Stimulated activated CD4-positive, alpha-beta T cell treated with anti-CD3 and anti-CD28 coated beads, Interleukin-12 subunit alpha, Interleukin-12 subunit beta, amount 100 ng/mL, for 48 hours (primary cell): Measurements from ENCODE around the gene HOXC5.
"Not testable (repeated sequence)": the region's sequence is repeated elsewhere in the genome, so short reads cannot be mapped to it uniquely, and the experiment has no call there.

ENCODE experiments used
- DNase-seq, 3 donors: peaks; one replicate each; pipeline ENCODE4 v3.0.0-alpha.2; 2020; ENCODE audit warnings: low read depth in 2 of 3, low spot score in 1 of 3

Gene HOXC5

GRCh38 chr12:54032086-54032619, 697 bp upstream of the HOXC5 start:
- no peak for DNase-seq

- no peak for DNase-seq
Observed at GRCh38 chr12:54033106-54033979, 493 bp downstream of the HOXC5 start.

DNA sequence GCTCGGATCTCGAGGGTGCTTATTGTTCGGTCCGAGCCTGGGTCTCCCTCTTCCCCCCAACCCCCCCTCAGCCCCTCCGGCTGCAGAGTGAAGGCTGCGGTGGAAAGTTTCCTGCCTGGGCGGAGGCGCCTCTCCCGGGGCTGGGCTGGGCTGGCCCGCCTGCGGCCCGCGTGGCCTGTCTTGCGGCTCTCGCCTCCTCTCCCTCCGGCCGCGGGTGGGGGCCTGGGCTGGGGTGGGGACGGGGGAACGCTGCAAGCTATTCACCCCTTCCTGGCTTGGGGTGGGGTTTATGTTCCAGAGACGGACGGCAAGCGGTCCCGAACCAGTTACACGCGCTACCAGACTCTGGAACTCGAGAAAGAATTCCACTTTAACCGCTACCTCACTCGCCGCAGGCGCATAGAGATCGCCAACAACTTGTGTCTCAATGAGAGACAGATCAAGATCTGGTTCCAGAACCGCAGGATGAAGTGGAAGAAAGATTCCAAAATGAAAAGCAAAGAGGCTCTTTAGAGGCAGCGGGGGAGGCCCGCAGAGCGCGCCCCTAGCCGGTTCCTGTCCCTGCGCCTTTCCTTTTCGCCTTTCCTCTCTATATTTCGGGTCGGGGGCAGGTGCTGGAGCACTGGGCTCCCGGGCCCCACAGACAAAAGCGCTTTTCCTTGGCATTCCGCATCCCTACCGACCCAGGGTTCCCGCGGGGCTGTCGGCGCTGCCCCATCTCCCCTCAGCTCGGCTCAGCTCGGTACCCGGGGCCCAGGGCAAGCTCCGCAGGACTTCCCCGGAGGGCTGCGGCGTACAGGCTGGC, 1.3 kb downstream of the HOXC5 start:
- no peak for DNase-seq

DNA sequence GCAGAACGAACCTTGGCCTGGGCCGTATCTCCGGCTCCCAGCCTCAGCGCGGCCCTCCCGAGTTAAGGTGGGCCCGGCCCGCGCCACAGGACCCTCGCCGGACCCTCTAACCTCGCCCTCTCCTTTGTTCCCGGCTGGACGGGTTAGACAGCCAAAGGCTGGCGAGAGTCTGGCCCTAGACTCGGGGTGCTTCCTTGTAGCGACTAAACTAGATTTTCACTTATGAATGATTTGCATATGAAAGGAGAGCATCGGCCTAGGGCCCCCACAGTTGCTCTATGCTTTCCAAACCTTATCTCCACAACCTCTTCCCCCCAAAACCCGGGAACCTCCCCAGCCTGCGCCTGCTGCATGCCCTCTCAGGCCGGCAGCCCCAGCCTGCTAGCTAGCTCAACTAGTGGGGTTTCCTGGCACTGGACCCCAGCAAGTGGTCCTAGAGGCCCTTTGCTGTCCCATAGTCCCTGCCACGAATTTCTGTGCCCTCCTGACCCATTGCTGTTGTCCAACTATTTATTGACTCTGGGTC, 2.0 kb downstream of the HOXC5 start:
- DNase-seq, result no peak

DNA sequence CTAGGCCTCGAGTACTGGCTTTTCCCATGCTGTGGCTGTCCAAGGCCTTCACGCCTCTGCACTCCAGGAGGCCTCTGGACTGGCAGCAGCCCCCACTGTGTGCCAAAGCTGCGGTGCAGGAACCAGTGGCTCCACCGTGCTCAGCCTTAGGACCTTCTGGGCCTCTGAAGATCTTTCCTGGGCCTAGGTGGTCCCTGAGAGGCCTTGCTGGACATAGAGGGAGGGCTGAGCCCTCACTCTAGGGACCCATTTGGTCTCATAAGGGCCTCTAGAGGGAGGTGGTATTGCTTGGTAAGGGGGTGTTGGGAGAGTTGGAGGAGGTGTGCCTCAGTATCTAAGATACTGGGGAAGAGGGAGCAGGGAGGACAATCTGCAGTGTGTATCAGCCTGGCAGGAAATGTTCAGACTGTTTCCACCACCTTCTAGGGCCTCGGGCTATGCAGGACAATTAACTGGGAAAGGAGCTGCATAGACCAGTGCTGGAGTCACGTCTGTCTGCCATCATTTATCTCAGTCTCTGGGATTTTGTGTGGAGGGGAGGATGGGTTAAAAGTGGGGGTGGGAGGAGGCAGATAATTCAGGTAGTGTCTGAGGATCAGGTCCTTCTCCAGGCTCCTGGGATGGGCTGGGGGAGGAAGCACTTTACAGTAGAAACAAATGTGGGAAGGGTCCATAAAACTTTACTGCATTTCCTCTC, 2.9 kb downstream of the HOXC5 start:
- no peak for DNase-seq

GRCh38 chr12:54036620-54037359, 3.9 kb downstream of the HOXC5 start:
- no peak for DNase-seq

DNA sequence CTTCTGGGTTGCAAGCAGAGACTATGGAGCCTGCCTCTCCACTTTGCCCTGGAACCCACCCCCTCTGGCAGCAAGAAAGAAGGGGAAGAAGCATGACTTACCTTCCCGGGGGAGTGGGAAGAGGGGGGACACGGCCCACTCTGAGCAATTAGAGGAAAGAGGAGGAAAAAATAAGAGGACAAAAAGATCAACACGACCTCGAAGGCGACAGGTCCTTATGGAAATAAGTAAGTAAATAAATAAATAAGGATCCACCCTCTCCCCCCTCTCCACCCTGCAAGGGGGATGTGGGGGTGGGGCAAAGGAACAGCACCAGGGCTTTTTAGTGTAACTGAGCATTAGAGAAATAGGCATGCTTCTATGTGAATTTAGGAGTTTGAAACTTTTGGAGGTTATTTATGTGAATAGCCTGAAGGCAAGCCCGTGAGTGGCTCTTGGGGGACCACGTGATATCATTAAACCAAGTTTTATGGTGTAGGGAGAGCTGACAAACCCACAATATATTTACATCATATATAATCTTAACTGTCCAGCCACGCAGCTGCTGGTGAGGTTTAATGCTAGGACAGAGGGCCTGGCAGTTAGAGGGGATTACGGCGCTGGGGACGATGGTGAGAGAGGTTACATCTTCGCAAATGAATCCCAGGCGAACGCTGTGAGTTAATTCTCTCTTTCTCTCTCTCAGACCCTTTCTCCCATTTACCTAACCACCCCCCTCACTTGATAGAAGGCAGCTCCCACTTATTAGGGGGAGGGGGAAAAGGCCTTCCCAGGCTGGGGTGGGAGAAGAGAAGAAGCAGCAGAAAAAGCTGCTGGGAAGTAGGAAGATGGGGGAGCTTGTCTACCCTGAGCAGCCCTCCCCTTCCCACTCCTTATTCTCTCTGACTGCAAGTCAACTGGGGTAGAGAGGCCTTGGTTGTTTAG, 4.8 kb downstream of the HOXC5 start:
- DNase-seq, result no peak

DNA sequence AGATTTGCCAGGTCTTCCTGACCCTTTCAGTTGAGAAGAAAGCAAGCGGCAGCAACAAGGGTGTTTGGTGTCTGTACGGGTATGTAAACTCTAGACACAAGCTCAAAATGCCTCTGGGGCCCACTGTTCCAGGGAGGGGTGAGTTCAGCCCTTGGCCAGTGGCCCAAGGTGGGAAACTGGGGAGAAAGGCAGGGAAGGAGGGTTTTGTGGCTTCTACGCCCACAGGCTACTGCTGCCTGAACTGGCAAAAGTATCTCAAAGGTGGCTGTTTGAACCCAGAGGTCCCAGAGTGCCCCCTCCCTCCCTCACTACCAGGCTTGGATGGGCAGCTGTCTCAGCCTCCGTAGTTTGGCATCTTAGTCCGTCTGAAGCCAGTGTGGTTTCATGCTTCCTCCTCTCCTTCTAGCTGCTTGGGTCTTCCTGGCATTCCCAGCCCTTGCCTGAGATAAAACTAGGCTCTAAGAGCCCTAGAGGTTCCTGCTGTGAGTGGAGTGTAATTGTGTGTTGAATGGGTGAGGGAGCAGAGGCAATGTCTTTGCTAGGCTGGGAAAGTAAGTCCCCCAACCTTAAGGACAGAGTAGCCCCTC, 5.5 kb downstream of the HOXC5 start:
- no peak for DNase-seq

DNA sequence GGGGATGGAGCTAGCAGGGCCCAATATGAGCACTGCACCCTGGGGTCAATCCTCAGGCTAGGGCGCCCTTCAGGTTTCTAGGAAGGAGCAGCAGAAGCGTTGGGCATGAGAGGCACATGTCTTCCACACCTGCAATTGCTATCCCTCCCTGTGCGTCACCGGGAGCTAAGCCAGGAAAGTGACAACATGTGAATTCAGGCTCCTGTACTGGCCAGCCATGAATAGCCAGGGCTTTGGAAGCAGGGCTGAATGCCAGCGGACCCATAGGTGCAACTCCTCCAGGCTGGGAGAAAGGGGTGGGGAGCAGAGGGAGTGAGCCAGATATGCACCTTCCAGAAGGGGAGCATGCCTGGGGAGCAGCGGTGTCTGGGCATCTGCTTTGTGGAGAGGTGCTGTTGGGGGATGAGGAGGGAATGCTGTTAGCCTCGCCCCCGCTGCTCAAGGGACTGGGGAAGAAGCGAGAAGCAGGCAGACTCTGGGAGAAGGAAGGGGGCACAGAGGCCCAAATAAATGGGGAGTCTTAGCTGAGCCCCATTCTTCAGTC, 6.1 kb downstream of the HOXC5 start:
- no peak for DNase-seq

DNA sequence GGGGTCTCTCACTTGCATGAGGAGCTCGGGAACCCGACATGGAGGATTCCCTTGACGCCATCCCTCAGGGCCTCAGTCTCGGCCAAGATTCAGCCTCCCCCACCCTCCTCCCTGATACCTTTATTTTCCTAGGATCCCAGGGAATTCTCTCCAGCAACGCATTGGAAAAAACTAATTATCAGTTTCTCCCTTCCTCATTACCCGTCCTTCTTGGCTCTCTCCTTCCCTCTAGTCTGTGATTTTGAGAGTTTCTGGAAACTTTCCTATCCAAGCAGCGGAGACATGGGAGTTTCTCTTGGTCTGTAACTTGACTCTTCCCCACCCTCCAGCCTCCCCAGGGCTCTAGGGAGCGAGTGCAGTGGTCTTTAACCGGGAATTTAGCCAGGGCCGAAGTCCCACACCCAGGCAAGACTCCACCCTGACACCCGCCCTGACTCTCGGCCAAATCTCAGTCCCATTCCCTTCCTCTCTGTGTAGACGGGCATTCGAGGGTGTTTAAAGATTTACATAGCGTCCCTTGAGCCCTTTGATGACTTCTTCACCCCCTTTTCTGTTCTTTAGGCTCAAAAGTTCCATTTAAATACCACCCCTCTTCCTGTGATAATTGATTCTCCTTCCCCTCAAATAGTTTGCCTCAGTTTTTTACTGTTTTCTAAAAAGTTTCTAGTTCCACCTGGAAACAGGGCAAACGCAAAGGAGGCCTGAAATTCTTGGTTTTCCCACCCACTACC, 6.7 kb downstream of the HOXC5 start:
- no peak for DNase-seq

DNA sequence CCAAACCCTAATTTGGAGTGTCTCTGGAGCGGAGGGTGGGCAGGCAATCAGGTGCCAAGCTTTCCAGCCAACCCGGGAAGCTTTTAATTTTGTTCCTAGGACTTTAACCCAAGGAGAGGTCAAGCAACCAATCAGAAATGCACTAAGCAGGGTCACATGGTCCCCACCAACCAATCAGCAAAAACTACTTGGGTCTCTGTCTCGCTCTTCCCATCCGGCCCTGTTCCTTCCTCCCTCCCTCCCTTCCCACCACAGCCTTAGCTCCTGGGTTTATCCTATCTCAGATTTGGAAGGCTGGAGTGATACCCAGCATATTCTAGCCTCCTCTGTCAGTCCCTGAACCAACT, 7.3 kb downstream of the HOXC5 start:
- no peak for DNase-seq

GRCh38 chr12:54040648-54041047, 7.8 kb downstream of the HOXC5 start:
- no peak for DNase-seq

GRCh38 chr12:54041097-54041690, 8.3 kb downstream of the HOXC5 start:
- DNase-seq, result no peak

DNA sequence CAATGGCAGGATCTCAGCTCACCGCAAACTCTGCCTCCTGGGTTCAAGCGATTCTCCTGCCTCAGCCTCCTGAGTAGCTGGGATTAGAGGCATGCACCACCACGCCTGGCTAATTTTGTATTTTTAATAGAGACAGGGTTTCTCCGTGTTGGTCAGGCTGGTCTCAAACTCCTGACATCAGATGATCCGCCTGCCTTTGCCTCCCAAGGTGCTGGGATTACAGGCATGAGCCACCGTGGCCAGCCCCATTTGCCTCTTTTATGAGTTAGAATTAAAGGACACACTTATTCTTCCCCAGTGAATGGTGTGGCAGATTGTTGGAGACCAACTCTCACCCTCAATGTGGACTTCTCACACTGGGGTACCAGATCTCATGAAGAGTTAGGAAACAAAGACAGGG, 9.2 kb downstream of the HOXC5 start:
- not testable (repeated sequence) for DNase-seq

- DNase-seq, result no peak
Observed at GRCh38 chr12:54042970-54043853, 10.4 kb downstream of the HOXC5 start.

GRCh38 chr12:54044425-54045103, 11.7 kb downstream of the HOXC5 start:
- DNase-seq, result no peak
